Measurements from ENCODE around the gene TINAG.

Gene TINAG

DNA sequence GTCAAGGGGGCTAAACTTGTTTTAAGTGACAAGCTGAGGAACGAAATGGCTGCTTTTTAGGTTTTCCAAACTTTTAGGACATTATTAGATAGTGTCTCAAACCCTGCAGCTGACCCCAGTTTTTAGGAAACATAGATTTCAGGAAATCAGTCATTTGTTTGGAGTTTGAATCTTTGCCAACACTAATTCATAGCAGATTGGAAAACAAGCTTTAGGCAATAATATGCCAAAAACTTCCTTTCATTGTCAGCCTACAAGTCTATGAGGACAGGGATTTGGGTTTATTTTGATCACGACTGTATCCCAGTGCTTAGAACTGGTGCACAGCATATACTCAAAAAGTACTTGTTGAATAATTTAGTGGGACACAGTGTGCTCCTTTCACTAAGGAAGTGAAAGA, 123.2 kb downstream of the TINAG start:
- no peak for DNase-seq
